ENCODE results near the gene GARS1.
"Not testable (repeated sequence)": the region's sequence is repeated elsewhere in the genome, so short reads cannot be mapped to it uniquely, and the experiment has no call there.

Gene GARS1

GRCh38 chr7:30575910-30576309 is 18.8 kb upstream of the GARS1 start:
- no peak for DNase-seq (ENCODE audit: low spot score)

- no peak for DNase-seq (ENCODE audit: low spot score)
These were observed 11.5 kb upstream of the GARS1 start for GRCh38 chr7:30583181-30583580.

GRCh38 chr7:30584415-30584814 is 10.3 kb upstream of the GARS1 start:
- no peak for DNase-seq (ENCODE audit: low spot score)

GRCh38 chr7:30584965-30585364 is 9.7 kb upstream of the GARS1 start:
- no peak for DNase-seq (ENCODE audit: low spot score)

- no peak for DNase-seq (ENCODE audit: low spot score)
These were observed 9.0 kb upstream of the GARS1 start for GRCh38 chr7:30585675-30586074.

GRCh38 chr7:30587547-30587946 is 7.1 kb upstream of the GARS1 start:
- DNase-seq (ENCODE audit: low spot score): not testable (repeated sequence)

GRCh38 chr7:30589111-30589510 is 5.6 kb upstream of the GARS1 start:
- DNase-seq (ENCODE audit: low spot score): no peak

- no peak for DNase-seq (ENCODE audit: low spot score)
These were observed 584 bp upstream of the GARS1 start for GRCh38 chr7:30594048-30594539.

- peak; percentile 19 for DNase-seq (ENCODE audit: low spot score)
These were observed 847 bp downstream of the GARS1 start for GRCh38 chr7:30595436-30596013.

GRCh38 chr7:30596014-30596641 is 1.4 kb downstream of the GARS1 start:
- DNase-seq (ENCODE audit: low spot score): no peak

- no peak for DNase-seq (ENCODE audit: low spot score)
These were observed 2.0 kb downstream of the GARS1 start for GRCh38 chr7:30596721-30597120.

GRCh38 chr7:30598121-30598876 is 3.6 kb downstream of the GARS1 start:
- no peak for DNase-seq (ENCODE audit: low spot score)

- DNase-seq (ENCODE audit: low spot score): no peak
These were observed 10.2 kb downstream of the GARS1 start for GRCh38 chr7:30604901-30605300.

GRCh38 chr7:30605832-30606231 is 11.2 kb downstream of the GARS1 start:
- DNase-seq (ENCODE audit: low spot score): no peak

GRCh38 chr7:30612658-30613265 is 18.1 kb downstream of the GARS1 start:
- DNase-seq (ENCODE audit: low spot score): no peak

GRCh38 chr7:30613366-30614325 is 19.0 kb downstream of the GARS1 start:
- DNase-seq (ENCODE audit: low spot score): no peak

GRCh38 chr7:30616318-30616717 is 21.6 kb downstream of the GARS1 start:
- no peak for DNase-seq (ENCODE audit: low spot score)

GRCh38 chr7:30617359-30617758 is 22.7 kb downstream of the GARS1 start:
- DNase-seq (ENCODE audit: low spot score): no peak

- no peak for DNase-seq (ENCODE audit: low spot score)
These were observed 23.5 kb downstream of the GARS1 start for GRCh38 chr7:30618080-30618676.

- no peak for DNase-seq (ENCODE audit: low spot score)
These were observed 24.3 kb downstream of the GARS1 start for GRCh38 chr7:30618961-30619360.

- no peak for DNase-seq (ENCODE audit: low spot score)
These were observed 30.6 kb downstream of the GARS1 start for GRCh38 chr7:30625283-30625682.

Data from pons (tissue), 1 donor.